HepG2 (cell line): ENCODE data around the gene KCNK7. TPM values are rescaled to one million over a fixed set of nuclear protein-coding genes. Genes with fewer than 3 reads are reported as not detected.
A peak's percentile ranks its signal among the peaks of the same experiment; 100 is the strongest.

Source experiments
- AKAP8 ChIP-seq: sonication (generic); formaldehyde crosslinking; IDR thresholded peaks from 2 replicates; pipeline ENCODE4 v1.5.1; 2020; ENCODE audit warnings: mild to moderate bottlenecking, missing genetic modification reagents
- ARID2 ChIP-seq: sonication (generic); formaldehyde crosslinking; IDR thresholded peaks from 2 replicates; pipeline ENCODE4 v1.8.1; 2022; ENCODE audit warnings: mild to moderate bottlenecking, missing genetic modification reagents, borderline replicate concordance
- ATF4 ChIP-seq, 2 experiments: fragments of 450-650 bp in 1 of 2; sonication (generic) in 1 of 2; formaldehyde crosslinking; IDR thresholded peaks; 2 replicates each; pipeline versions ENCODE4 v1.5.0 to v1.8.0; 2020 to 2022; ENCODE audit warnings: mild to moderate bottlenecking in 1 of 2, missing genetic modification reagents in 1 of 2
- DNMT3B ChIP-seq: conservative IDR thresholded peaks from 2 replicates; pipeline ENCODE4 v1.6.1; 2016; ENCODE audit warnings: missing biosample characterization, control low read depth
- HIC2 ChIP-seq: sonication (generic); formaldehyde crosslinking; IDR thresholded peaks from 2 replicates; pipeline ENCODE4 v1.9.0; 2022; ENCODE audit warnings: low read depth, missing genetic modification reagents
- KDM5A ChIP-seq: fragments of 200-600 bp; sonication (generic); IDR thresholded peaks from 2 replicates; pipeline ENCODE4 v1.7.0; 2018; ENCODE audit warnings: antibody characterized with exemption, mild to moderate bottlenecking, low read length, borderline replicate concordance
- MAZ ChIP-seq, 2 experiments: sonication (generic) in 1 of 2; formaldehyde crosslinking in 1 of 2; IDR thresholded peaks; 2 replicates each; pipeline versions ENCODE4 v1.5.0 to v1.6.1; 2012 to 2020; ENCODE audit warnings: low read depth in 2 of 2, mild to moderate bottlenecking in 2 of 2, borderline replicate concordance in 1 of 2, improper control_type of control experiment in 1 of 2, low read length in 1 of 2, missing genetic modification reagents in 1 of 2, moderate library complexity in 1 of 2
- MYNN ChIP-seq: sonication (generic); formaldehyde crosslinking; IDR thresholded peaks from 2 replicates; pipeline ENCODE4 v1.4.0; 2020; ENCODE audit warnings: mild to moderate bottlenecking, low read depth, missing genetic modification reagents
- NONO ChIP-seq, 2 experiments: fragments of 450-650 bp in 1 of 2; sonication (generic) in 1 of 2; formaldehyde crosslinking in 1 of 2; IDR thresholded peaks in 1 of 2; conservative IDR thresholded peaks in 1 of 2; 2 replicates each; pipeline versions ENCODE4 v1.6.1 to v1.8.0; 2017 to 2022; ENCODE audit warnings: mild to moderate bottlenecking in 1 of 2, missing genetic modification reagents in 1 of 2, moderate library complexity in 1 of 2
- RBFOX2 ChIP-seq: fragments of 200-400 bp; formaldehyde crosslinking; IDR thresholded peaks from 2 replicates; pipeline ENCODE4 v1.6.1; 2017; ENCODE audit warnings: low read depth, mild to moderate bottlenecking, low read length
- SIX1 ChIP-seq: sonication (generic); formaldehyde crosslinking; IDR thresholded peaks from 2 replicates; pipeline ENCODE4 v1.4.0; 2020; ENCODE audit warnings: missing genetic modification reagents, borderline replicate concordance
- SMAD3 ChIP-seq: sonication (generic); formaldehyde crosslinking; IDR thresholded peaks from 2 replicates; pipeline ENCODE4 v1.4.0; 2020; ENCODE audit warnings: missing genetic modification reagents
- THAP11 ChIP-seq: IDR thresholded peaks from 2 replicates; pipeline ENCODE4 v1.6.1; 2016; ENCODE audit warnings: missing biosample characterization, missing genetic modification reagents
- XBP1 ChIP-seq: sonication (generic); formaldehyde crosslinking; IDR thresholded peaks from 2 replicates; pipeline ENCODE4 v1.5.0; 2020; ENCODE audit warnings: missing genetic modification reagents
- ZNF264 ChIP-seq: sonication (generic); formaldehyde crosslinking; IDR thresholded peaks from 2 replicates; pipeline ENCODE4 v1.4.0; 2020; ENCODE audit warnings: missing genetic modification reagents
- ZNF550 ChIP-seq: sonication (generic); formaldehyde crosslinking; IDR thresholded peaks from 2 replicates; pipeline ENCODE4 v1.4.0; 2020; ENCODE audit warnings: mild to moderate bottlenecking, missing genetic modification reagents, borderline replicate concordance
- ZNF687 ChIP-seq: sonication (generic); formaldehyde crosslinking; IDR thresholded peaks from 2 replicates; pipeline ENCODE4 v1.5.1; 2020; ENCODE audit warnings: mild to moderate bottlenecking, missing genetic modification reagents, moderate library complexity
- ZNF780A ChIP-seq: sonication (generic); formaldehyde crosslinking; IDR thresholded peaks from 2 replicates; pipeline ENCODE4 v1.8.0; 2022; ENCODE audit warnings: mild to moderate bottlenecking, missing genetic modification reagents, moderate library complexity
- polyA plus RNA-seq, 8 experiments: library from polyadenylated mRNA; depleted of rRNA in 3 of 8; stranded (reverse) in 7 of 8; unstranded in 1 of 8; fragments of >200 nt; fragmentation: Illumina TruSeq in 4 of 8; extraction: Trizol in 4 of 8; gene quantifications; 2 replicates each; pipeline versions ENCODE4 v1.2.1 to v1.2.3, GENCODE V29; 2011 to 2016; ENCODE audit warnings: low read depth in 4 of 8, missing spikeins in 1 of 8, mixed read lengths in 1 of 8; ENCODE audit not compliant: insufficient read depth in 1 of 8
- total RNA-seq, 5 experiments: library from RNA; depleted of rRNA; stranded (reverse); fragments of >200 nt; fragmentation: Illumina TruSeq; extraction: Trizol; gene quantifications; 2 replicates each; pipeline ENCODE4 v1.2.3, GENCODE V29; 2016; ENCODE audit warnings: low read depth in 1 of 5
- TF ChIP-seq, protein P1 (sequence below): sonication (generic); formaldehyde crosslinking; IDR thresholded peaks from 2 replicates; pipeline ENCODE4 v1.5.0; 2020; ENCODE audit warnings: missing genetic modification reagents

The KCNK7 gene
- total and polyA plus RNA-seq, 2 of the 13 experiments (the other 11 are each of a cell fraction or from before 2014, with no cell fraction given), result 0.11 TPM; not detected in 1

DNA sequence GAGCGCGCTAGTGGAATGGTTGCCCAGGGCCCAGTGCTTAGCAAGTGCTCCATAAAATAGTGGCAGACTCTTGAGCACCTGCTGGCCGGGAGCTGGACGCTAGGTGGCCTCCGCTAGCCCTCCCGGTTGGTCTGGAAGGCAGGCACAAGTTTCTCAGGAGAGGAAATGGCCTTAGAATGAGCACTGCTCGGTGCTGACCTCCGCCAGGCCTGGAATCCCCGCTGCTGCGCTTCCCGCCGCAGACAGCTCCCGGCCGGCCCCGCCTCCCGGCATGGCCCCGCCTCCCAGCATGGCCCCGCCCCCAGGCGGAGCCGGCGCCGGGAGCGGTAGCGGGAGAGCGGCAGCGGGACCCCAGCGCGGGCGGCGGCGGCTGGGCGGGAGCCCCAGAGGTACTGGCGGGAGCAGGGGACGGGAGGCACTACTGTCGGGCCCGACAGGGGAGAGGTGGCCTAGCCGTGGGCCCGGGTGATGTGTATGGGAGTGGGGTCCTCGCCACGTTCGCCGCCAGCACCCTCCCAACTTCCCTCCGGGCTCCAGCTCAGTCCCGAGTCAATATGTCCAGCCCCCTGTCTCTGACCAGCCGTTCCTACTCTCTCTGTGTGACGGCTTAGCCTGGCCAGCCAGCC, 42.3 kb upstream of the KCNK7 start, which contains the start of gene SIPA1 (continued):
- TF ChIP-seq SIX1 (no peak), ZNF550 (CRISPR knock-in tag) (no peak), SMAD3 (CRISPR knock-in tag) (0 out of 2 replicates have a peak, but pooled peaks have one; percentile 45), XBP1 (CRISPR knock-in tag) (no peak), ARID2 (no peak), AKAP8 (CRISPR knock-in tag) (peak; percentile 33; the same call in 1 of the 2 replicates), ZNF264 (CRISPR knock-in tag) (no peak), NONO (IDR thresholded peaks at IDR 0.05) (no peak), NONO (CRISPR knock-in tag; conservative IDR thresholded peaks at IDR 0.05) (no peak), RBFOX2 (peak; percentile 86), ZNF687 (CRISPR knock-in tag) (peak; percentile 69; the same call in 1 of the 2 replicates), DNMT3B (CRISPR knock-in tag) (no peak), ATF4 (CRISPR knock-in tag; IDR thresholded peaks at IDR 0.05) (no peak), MAZ (IDR thresholded peaks at IDR 0.05; ENCODE audit: borderline replicate concordance, low read depth, low read length) (peak; percentile 40; the same call in 1 of the 2 replicates), MAZ (CRISPR knock-in tag; IDR thresholded peaks at IDR 0.05; ENCODE audit: low read depth) (peak; percentile 61; the same call in 1 of the 2 replicates), HIC2 (CRISPR knock-in tag) (no peak), KDM5A (no peak), MYNN (CRISPR knock-in tag) (no peak), ZNF780A (CRISPR knock-in tag) (no peak), THAP11 (CRISPR knock-in tag) (0 out of 2 replicates have a peak, but pooled peaks have one; percentile 10)
- TF ChIP-seq, protein P1, sequence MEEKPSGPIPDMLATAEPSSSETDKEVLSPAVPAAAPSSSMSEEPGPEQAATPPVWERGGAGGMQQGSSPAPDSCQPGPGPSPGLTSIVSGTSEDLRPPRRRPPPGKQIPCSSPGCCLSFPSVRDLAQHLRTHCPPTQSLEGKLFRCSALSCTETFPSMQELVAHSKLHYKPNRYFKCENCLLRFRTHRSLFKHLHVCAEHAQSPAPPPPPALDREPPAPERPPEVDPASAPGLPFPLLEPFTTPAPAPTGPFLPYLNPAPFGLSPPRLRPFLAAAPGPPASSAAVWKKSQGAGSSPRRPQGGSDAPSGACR (CRISPR knock-in tag), result no peak; the same call in 1 of the 2 replicates
